GM23248 (cell line): Measurements from ENCODE around the gene MADCAM1.

Source experiments
- EZH2 ChIP-seq: fragments of 200-600 bp; sonication (generic); IDR thresholded peaks from 2 replicates; pipeline ENCODE4 v1.6.1; 2018; ENCODE audit warnings: antibody characterized with exemption, mild to moderate bottlenecking; ENCODE audit not compliant: insufficient read depth, poor library complexity, severe bottlenecking
- EZH2phosphoT487 ChIP-seq: fragments of 200-600 bp; sonication (generic); IDR thresholded peaks from 2 replicates; pipeline ENCODE4 v1.6.1; 2018; ENCODE audit warnings: antibody characterized with exemption, moderate library complexity, mild to moderate bottlenecking, low read depth; ENCODE audit not compliant: insufficient read depth

DNA sequence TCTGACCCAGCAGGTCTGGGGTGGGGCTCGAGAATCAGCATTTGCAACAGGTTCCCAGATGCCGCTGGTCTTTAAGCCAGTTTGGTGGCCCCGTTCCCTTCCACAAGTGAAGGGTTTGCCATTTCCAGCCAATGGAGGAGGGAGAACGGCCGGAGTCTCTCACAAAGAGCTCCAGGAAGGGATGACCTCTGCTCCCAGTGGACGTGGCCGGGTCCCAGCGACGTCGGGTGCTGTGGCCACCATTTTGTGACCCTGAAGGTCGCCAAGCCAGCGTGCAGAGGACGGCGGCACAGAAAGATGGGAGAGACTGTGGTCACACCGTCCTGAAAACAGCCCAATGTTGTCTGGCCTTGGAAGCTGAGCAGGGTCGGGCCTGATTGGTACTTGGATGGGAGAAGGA lies 43.5 kb upstream of the MADCAM1 start:
- TF ChIP-seq EZH2 (no peak), EZH2phosphoT487 (no peak)
